ENCODE results near the gene LDLRAD2. TPM values are rescaled to one million over a fixed set of nuclear protein-coding genes. Genes with fewer than 3 reads are reported as not detected.
A peak's percentile ranks its signal among the peaks of the same experiment; 100 is the strongest.
"Not testable (repeated sequence)": the region's sequence is repeated elsewhere in the genome, so short reads cannot be mapped to it uniquely, and the experiment has no call there.

The LDLRAD2 gene
- total RNA-seq, 1 donor from 2014 or later, result 0.04 TPM

DNA sequence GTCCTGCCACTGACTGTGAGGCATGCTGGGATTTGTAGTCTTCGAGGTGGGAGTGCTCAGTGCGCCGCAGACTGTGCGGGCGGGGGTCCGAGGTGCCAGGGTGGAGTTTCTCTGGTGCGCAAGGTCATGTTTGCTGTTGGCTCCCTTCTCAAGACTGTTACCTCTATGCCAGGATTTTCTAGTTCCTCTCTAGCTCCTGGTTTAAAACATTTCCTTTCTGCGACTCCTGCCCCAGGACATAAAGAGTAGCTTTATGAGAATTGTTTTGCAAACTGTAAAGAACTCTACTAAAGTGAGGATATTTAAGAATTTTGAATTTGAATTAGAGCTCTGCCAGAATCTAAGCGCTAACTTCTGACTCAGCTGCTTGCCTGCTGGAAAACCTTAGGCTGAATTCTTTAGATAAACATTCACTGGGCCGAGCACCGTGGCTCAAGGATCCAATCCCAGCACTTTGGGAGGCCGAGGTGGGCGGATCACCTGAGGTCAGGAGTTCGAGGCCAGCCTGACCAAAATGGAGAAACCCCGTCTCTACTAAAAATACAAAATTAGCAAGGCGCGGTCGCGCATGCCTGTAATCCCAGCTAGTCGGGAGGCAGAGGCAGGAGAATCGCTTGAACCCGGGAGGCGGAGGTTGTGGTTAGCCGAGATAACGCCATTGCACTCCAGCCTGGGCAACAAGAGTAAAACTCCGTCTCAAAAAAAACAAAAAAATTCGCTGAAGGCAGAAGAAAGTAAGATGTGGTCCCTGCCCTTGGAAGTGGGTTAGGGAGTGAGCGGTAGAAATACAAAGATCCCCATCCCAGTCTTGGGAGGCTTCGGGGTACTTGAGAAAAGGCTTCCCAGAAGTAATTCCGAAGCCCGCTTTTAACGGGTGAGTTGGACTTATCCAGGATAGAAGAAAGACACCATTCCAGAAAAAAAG, 28.1 kb upstream of the LDLRAD2 start:
- ATAC-seq, result no peak

DNA sequence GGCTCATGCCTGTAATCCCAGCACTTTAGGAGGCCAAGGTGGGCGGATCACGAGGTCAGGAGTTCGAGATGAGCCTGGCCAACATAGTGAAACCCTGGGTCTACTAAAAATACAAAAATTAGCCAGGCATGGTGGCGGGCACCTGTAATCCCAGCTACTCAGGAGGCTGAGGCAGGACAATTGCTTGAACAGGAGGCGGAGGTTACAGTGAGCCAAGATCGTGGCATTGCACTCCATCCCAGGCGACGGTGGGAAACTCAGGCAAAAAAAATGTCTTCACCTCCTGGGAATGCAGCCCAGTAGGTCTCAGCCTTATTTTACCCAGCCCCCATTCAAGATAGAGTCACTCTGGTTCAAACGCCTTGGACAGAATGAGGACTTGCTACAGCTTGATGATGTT, 26.3 kb upstream of the LDLRAD2 start:
- ATAC-seq, result not testable (repeated sequence)

DNA sequence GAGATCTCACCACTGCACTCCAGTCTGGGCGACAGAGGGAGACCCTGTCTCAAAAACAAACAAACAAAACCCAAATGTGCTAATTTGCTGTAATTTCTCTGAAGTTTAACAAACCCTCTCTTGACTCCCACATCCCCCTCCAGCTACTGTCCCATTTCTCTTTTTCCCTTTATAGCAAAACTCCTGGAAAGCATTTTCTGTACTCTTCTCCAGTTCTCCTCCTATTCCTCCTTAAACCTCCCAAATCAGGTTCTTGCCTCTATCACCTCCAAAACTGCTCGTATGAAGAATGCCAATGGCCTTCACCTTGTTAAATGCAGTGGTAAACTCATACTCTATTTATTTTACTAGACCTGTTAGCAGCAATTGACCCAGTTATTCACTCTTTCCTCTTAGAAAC, 25.4 kb upstream of the LDLRAD2 start:
- ATAC-seq, result no peak

DNA sequence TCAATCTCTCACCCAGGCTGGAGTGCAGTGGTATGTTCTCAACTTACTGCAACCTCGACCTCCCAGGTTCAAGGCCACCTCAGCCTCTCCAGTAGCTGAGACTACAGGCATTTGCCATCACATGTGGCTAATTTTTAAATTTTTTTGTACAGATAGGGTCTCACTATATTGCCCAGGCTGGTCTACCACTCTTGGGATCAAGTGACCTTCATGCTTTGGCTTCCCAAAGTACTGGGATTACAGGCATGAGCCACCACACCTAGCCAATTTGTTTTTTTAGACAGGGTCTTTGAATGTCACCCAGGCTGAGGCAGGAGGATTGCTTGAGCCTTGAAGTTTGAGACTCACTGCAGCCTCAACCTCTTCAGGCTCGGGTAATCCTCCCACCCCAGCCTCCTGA, 19.0 kb upstream of the LDLRAD2 start:
- no peak for ATAC-seq

DNA sequence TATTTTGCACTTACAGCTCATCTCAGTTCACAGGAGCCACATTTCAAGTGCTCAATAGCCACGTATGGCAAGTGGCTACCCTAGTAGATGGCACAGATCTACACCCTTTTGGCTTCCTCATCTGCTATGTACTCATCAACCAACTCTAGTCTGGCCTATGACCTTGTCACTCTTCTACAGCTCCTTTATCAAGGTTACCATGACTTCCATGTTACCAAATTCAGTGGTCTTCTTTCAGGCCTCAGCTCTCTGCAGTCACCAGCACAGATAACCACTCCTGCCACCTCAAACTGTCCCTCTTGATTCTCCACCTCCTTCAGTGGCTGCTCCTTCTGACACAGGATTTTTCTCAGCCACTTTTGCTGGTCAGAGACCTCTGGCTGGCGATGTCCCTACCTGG, 17.4 kb upstream of the LDLRAD2 start:
- ATAC-seq, result no peak

DNA sequence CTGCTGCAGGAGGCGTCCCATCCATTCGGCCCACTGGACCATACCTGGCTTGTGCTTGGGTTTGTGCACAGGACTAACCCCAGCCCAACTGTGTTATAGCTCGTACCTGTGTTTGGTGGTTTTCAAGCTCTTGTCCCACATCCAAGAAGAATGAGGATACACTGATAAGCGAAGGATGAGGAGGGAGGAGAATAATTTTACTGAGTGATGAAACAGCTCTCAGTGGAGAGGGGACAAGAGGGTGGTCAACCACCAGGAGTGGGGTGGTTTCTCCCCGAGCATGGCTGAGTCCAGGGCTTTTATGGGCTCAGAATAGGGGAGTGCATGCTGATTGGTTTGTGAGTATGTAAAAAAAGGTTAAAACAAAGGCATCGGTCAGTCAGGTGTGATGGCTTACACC, 17.0 kb upstream of the LDLRAD2 start:
- no peak for ATAC-seq

DNA sequence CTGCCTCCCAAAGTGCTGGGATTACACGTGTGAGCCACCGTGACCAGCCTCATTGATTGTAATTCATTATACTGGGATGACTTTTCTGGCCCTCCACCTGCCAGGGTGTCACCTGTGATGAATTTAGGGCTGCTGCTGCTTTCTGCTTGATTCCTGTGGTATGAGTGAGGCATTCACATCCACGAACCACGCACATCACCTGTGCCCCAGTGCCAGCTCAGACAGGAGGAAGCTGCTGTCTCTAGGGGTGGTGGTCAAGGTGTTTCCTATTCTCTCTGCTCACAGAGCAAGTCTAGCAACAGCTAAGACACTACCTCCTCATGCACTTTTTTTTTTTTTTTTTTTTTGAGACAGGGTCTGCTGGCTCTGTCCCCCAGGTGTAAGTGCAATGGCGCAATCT, 12.3 kb upstream of the LDLRAD2 start:
- ATAC-seq, result no peak

DNA sequence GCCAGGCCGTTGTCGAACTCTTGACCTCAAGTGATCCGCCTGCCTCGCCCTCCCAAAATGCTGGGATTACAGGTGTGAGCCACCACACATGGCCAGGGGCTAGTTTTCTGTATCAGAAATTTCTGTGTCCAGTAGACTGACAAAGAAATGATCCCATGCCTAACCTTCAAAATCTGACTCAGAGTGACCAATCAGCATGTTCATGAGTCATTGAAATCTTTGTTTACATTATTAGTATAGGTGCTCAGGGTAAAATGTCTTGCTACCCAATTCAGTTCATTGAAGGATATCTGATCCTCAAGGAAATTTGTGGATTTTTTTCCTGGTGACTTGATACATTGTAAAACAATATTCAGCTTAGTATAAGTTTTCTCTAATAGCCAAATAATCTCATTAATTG, 11.0 kb upstream of the LDLRAD2 start:
- peak; percentile 72 for ATAC-seq

DNA sequence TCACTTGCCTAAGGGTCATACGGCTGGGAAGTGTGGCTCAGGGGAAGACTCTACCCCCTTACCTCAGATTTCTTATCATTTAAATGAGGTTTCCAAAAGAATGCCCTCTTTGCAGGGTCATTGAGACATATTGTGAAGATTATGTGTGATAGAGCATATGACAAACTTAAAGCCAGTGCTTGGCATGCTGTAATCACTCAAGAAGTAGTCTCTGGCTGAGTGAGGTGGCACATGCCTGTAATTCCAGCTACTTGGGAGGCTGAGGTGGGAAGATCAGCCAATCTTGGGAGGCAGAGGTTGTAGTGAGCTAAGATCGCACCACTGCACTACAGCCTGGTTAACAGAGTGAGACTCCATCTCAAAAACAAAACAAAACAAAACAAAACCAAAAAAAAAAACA, 7.5 kb upstream of the LDLRAD2 start:
- no peak for ATAC-seq

DNA sequence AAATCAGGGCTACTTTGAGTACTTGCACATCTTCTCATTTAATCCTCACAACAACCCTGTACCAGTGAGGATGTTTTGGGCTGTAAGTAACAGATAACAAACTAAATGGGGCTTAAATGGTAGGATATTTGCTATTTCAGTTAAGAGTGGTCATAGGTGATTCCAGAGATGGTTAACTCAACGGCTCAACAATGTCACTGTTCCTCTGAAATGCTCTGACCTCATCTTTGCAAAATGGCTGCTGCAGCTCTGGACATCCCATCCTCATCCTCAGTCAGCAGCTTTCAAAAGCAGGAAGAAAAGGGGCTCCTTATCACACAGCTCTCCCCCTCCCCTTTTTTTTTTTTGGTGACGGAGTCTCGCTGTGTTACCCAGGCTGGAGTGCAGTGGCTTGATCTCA, 1.5 kb downstream of the LDLRAD2 start:
- ATAC-seq, result no peak

DNA sequence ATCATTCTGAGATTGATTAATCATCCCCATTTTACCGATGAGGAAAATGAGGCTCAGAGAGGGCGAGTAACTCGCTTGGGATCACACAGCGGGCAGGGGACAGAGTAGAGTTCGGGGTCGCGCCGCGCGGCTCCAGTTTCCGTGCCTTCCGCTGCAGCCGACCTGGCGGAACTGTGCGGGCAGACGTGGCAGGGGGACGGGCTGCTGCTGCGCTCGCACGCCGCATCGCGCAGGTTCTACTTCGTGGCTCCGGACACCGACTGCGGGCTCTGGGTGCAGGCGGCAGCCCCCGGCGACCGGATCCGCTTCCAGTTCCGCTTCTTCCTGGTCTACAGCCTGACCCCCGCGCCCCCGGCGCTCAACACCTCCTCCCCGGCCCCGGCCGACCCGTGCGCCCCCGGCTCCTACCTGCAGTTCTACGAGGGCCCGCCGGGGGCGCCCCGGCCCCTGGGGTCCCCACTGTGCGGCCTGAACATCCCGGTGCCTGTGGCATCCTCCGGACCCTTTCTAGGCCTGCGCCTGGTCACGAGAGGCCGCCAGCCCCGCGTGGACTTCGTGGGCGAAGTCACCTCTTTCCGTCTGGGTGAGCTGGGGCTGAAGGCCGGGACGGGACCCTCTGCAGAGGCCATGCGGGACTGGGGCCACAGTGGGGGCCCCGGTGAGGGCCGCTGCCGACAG, 2.3 kb downstream of the LDLRAD2 start:
- peak; percentile 37 for ATAC-seq

DNA sequence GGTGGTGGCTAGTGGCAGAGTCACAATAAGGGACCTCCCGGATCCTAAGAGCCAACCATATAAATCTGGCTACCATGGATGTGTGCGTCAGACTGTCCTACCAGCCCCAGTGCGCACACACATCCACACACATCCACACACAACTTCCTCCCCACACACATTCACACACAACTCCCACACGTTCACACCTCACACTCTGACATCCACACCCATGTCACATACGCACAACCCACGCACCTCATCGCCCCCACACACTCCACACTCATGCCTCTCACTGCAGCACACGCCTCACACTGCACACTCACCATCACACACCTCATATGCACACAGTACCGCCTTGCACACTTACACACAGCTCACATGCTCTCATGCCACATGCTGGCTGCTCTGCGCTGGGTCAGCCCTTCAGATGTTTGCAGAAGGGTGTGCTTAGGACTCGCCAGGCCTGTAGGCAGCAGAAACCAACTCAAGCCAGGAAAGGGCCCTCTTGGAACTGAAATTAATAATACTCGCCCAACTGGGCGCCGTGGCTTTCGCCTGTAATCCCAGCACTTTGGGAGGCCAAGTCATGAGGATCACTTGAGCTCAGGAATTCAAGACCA, 3.0 kb downstream of the LDLRAD2 start:
- ATAC-seq, result peak; percentile 9

DNA sequence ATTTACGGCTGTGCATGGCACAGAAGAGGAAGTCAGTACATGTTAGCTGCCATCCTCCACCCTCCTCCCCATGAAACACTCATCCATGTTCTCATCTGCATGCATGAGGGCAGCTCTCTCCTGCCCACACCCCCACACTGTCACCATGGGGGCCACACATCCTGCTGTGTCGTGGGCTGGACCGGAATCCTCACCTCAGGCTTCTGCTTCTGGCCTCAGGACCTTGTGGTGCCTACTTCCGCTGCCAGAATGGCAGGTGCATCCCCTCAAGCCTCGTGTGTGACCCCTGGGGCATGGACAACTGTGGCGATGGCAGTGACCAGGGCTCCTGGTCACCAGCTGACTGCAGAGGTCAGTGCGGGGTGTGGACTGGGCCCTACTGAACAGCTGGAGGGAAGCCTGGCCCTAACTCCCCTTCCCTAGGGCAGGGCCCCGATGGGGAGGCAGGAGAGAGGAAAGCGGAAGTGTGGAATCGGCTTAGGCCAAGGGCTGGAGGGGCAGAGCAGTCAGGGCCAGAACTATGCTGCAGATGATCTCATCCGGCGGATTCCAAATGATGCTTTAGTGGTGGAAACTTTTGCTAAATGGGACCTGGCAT, 3.8 kb downstream of the LDLRAD2 start:
- ATAC-seq, result peak; percentile 21

DNA sequence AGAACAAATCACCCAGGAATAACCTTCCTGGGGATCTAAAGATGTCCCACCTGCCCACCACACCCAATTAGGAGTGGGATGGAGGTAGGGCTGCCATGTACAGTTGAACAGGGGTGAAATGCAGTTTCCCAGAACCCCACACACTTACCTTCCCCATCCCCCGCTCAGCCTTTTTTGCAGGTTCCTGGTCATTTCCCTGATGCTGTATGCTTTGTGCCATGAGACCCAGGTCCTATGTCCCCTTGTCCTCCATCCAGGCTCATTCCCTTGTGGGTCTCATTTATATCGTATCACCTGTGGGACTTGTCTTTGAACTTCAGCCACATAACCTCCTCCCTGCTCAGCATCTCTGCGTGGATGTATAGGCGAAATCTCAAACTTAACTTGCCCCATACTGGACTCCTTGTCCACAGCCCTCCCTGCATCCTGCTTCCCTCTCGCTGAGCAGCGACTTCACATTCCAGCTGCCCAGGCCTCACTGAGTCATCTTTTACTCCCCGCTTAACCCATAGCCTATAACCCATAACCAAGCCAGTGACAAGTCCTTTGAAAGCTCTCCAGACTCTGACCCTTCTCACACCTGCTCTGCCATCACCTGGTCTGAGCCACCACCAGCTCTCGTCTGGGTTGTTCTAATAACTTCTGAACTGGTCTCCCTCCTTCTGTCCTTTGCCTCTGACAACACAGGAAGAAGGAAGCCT, 4.7 kb downstream of the LDLRAD2 start:
- ATAC-seq, result peak; percentile 8

DNA sequence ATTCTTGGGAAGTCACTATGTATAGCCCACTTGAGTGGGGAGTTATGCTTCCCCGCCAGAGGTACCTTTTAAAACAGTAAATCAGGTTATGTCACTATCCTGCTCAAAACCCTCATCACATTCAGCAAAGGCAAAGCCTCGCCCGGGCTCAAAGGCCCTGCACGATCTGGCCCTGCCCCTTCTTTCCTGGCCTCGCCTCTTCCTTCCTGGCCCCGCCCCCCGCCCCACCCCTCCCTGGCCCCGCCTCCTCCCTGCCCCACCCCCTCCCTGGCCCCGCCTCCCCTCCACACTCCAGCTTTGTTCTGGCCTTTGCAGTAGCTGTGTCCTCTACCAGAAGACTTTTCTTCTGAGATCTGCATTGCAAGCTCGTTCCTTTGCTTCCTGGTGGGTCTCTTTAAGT, 6.6 kb downstream of the LDLRAD2 start:
- ATAC-seq, result peak; percentile 36

DNA sequence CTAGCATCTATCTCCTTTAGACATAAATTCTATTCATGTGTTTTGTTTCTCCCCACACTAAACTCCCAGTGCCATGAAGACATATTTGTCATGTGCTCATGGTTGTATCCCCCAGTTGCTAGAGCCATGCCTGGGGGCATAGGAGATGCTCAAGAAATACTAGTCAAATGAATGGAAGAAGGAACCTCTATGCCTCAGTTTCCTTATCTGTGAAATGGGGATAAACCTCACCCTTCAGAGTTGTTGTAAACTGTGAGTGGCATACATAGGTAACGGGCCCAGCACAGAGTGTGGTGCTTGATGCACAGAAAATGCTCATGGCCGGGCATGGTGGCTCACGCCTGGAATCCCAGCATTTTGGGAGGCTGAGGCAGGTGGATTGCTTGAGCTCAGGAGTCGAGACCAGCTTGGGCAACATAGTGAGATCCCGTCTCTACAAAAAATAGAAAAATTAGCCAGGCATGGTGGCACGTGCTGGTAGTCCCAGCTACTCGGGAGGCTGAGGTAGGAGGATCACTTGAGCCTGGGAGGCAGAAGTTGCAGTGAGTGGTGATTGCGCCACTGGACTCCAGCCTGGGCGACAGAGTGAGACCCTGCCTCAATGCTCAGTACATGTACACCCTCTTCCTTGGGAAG, 8.7 kb downstream of the LDLRAD2 start:
- no peak for ATAC-seq

DNA sequence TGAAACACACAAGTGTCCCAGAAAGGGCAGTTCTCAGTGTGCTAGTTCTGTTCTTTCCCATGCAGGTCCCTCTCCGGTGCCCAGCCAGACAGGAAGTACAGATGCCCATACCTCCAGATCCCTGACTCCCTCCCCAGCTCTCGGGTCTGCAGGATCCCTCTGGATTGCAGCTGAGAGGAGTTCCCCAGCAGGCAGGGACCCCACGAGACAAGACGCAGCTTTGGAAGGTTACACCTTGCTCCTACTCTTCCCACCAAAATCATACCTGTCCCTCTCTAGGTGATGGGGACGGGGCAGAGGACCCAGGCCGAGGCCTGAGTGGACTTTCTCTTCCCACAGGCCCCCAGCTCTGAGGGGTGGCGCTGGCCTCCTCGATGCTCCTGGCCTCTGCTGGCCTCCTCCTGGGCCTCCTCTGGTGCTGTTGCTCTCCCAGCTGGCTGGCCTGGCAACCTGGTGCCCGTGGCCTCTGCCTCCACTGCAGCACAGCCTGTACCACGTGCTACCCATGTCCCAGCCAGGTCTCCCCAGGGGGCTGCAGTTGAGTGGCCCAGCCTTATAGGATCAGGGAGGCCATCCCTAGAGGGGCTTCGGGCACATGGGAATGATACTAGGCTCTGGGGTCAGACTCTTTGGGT, 9.4 kb downstream of the LDLRAD2 start:
- no peak for ATAC-seq

DNA sequence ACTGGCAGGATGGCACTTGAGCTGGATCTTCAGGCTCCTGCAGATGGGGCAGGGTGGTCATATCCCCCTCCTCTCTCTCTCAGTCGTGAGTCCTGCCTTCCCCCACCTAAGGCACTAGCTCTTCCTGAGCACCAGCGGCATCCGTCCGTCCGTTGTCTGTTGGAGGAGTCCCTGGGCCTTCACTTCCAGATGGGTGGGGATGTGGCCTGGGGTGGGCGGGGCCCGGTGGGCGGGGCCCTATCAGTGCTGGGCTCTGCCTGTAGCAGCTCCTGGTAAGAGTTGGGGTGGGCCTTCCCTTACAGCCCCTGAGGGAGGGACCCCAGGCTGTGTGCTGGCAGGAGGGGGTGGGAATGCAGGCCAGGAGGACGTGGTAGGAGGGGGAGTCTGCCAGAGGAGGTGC, 10.3 kb downstream of the LDLRAD2 start:
- ATAC-seq, result peak; percentile 5

DNA sequence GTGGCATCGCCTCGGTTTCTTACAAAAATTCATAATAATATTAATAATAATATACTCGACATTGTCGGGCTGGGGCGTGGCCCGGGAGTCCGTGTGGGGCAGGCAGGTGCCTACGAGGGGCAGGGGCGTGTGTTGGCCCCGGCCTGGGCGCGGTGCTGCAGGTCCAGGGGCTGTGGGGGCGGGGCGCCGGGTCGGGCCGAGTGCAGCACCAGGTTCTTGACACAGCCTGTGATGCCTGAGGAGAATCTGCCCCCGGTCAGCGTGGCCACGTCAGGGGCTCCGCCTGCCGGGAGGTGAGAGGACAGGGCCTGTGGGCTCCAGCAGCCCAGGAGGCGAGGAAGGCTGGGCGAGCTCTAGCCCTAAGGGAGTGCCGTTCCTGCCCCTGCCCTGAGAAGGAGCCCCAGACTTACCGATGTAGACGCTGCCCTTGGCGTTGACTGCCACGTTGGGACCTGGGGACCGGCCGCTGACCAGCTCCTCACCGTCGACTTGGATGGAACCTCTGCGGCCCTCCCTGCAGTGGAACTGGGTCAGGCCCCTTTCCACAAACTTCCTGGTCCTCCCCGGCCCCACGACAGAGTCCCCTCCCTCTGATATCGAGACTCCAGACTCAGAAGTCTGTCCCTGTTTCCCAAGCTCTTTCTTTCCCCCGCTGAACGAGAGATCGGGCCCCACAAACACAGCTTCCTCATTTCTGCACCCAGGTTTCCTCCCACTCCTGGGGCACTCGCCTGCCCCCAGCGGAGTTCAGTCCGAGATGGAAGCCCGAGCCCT, 11.3 kb downstream of the LDLRAD2 start:
- no peak for ATAC-seq

DNA sequence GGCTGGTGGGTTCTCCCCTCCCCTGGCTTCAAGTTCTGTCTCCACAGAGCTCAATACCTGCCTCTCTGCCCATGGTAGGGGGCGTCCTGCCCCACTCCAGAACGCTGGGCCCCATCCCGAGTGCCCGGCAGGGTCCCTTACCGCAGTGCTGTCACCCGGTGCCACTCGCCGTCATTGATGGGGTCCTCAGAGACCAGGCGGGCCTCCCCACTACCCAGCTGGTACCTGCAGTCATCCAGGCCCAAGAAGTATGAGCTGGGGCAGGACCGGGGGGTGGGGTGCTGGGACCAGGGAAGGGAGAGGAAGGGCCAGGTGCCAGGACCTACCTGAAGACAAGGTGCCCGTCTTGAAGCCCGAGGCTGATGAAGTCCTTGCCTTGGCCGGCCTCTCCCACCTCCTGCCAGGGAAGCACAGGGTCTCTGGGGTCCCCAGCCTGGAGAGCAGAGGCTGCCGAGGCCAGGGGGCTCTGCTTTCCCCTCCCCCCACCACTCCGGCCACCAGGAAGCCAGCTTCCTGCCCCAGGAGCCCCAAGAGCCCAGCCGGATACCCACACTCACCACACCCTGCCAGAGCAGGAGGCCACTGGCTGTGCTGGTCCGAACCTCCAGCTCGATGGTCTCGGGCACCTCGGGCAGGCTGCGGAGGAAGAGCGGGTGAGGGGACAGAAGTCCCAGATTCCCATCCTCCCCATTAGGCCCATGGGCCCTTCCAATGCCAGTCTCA, 12.1 kb downstream of the LDLRAD2 start:
- peak; percentile 3 for ATAC-seq
